NT2/D1 (cell line): ENCODE results near the gene POLR2A.

Experiments used
- DNase-seq: peaks from one replicate; pipeline ENCODE4 v3.0.0-alpha.2; 2011; ENCODE audit warnings: low read depth, low spot score
- H3K27me3 ChIP-seq: 2 replicates; pipeline ENCODE4 v1.6.0; 2011; ENCODE audit warnings: mild to moderate bottlenecking; ENCODE audit not compliant: insufficient read length, insufficient read depth
- H3K36me3 ChIP-seq: 2 replicates; pipeline ENCODE4 v1.6.1; 2011; ENCODE audit warnings: mild to moderate bottlenecking, low read length, mixed read lengths; ENCODE audit not compliant: insufficient read depth, insufficient read length
- H3K4me1 ChIP-seq: 2 replicates; pipeline ENCODE4 v1.5.1; 2011; ENCODE audit not compliant: insufficient read depth, insufficient read length
- H3K4me3 ChIP-seq: 2 replicates; pipeline ENCODE4 v1.5.1; 2011; ENCODE audit warnings: low read depth; ENCODE audit not compliant: insufficient read length
- H3K9ac ChIP-seq: 2 replicates; pipeline ENCODE4 v1.6.0; 2011; ENCODE audit warnings: low read depth; ENCODE audit not compliant: insufficient read length
- H3K9me3 ChIP-seq: 2 replicates; pipeline ENCODE4 v1.5.1; 2011; ENCODE audit warnings: mild to moderate bottlenecking, low read length; ENCODE audit not compliant: insufficient read depth
- SUZ12 ChIP-seq: IDR thresholded peaks from 2 replicates; pipeline ENCODE4 v1.6.1; 2011; ENCODE audit not compliant: insufficient read length, insufficient read depth; ENCODE audit errors: extremely low read depth
- YY1 ChIP-seq: IDR thresholded peaks from 2 replicates; pipeline ENCODE4 v1.6.1; 2011; ENCODE audit not compliant: insufficient read length, insufficient read depth
- ZNF274 ChIP-seq: IDR thresholded peaks from 2 replicates; pipeline ENCODE4 v1.6.1; 2011; ENCODE audit warnings: mild to moderate bottlenecking, low read depth, low read length

The POLR2A gene

DNA sequence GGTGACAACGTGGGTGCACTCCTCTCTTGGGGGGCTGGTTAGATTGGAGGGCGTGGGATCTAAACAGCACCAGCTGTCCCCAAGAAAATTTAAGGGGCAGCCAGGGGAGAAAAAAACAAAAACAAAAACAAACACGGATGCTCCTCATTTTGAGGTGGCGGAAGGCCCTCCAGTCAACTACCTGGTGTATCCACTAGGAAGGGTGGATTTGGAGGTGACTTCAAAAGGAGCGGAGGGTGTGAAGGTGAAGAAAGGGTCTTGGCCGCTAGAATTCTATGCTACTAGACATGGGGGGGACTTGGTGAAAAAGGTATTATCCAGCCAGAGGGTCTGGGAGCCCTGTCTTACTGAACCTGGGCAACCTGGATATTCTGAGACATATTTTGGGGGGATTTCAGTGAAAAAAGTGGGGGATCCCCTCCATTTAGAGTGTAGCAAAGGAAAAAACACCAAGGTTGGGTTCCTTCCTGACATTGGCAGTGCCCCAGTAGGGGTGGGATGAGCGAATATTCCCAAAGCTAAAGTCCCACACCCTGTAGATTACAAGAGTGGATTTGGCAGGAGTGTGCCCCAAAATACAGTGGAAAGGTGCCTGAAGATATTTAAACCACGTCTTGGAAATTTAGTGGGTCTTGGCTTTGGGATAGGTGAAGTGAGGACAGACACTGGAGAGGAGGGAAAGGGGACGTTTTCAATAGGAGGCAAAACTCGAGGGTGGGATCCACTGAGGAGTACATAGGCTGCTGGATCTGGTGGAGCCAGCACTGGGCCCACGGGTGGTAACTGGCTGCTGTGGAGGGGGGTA is 45.3 kb upstream of the POLR2A start:
- TF ChIP-seq YY1 (no peak), SUZ12 (no peak), ZNF274 (no peak)
- no peak for DNase-seq
- peaks cover 52% of the 10 kb centered on the region for H3K27me3 ChIP-seq
- peak overlapping the region; percentile 37 for H3K4me3 ChIP-seq
- H3K4me1 ChIP-seq, result peaks cover 9% of the 10 kb centered on the region
- H3K36me3 ChIP-seq, result no peaks in the 10 kb centered on the region
- H3K9ac ChIP-seq, result peak overlapping the region; percentile 93
- H3K9me3 ChIP-seq, result no peaks in the 10 kb centered on the region

DNA sequence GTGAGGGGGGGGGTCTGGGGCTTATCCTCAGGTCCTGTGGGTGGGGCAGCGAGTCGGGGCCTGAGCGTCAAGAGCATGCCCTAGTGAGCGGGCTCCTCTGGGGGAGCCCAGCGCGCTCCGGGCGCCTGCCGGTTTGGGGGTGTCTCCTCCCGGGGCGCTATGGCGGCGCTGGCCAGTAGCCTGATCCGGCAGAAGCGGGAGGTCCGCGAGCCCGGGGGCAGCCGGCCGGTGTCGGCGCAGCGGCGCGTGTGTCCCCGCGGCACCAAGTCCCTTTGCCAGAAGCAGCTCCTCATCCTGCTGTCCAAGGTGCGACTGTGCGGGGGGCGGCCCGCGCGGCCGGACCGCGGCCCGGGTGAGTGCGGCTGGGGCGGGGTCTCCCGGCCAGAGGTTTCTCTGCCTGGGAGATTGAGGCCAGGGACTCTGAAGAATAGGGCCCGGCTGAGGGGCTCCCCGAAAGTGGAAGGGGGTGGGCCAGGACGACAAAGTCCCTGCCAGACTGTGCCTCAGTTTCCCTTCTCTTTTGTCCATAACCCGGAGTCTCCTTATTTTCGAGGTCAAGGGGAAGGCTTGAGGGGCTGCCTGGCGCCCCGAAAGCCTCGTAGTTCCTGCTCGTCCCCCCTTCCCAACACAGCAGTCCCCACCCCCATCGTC is 44.6 kb upstream of the POLR2A start, which contains the start of gene FGF11:
Gene FGF11, plus strand, starts transcription at position 51 of the 651 bp plus-strand sequence. Its CDS starts 109 bp downstream, at position 160.
- DNase-seq, result no peak
- Histone ChIP-seq H3K36me3 (no peaks in the 10 kb centered on the region), H3K9me3 (no peaks in the 10 kb centered on the region), H3K9ac (peak within 1 kb of the TSS; percentile 93), H3K4me3 (peak within 1 kb of the TSS; percentile 81), H3K27me3 (peaks cover 60% of the 10 kb centered on the region), H3K4me1 (peaks cover 9% of the 10 kb centered on the region)
- TF ChIP-seq ZNF274, result no peak
- no peak for TF ChIP-seq SUZ12
- TF ChIP-seq YY1, result no peak

DNA sequence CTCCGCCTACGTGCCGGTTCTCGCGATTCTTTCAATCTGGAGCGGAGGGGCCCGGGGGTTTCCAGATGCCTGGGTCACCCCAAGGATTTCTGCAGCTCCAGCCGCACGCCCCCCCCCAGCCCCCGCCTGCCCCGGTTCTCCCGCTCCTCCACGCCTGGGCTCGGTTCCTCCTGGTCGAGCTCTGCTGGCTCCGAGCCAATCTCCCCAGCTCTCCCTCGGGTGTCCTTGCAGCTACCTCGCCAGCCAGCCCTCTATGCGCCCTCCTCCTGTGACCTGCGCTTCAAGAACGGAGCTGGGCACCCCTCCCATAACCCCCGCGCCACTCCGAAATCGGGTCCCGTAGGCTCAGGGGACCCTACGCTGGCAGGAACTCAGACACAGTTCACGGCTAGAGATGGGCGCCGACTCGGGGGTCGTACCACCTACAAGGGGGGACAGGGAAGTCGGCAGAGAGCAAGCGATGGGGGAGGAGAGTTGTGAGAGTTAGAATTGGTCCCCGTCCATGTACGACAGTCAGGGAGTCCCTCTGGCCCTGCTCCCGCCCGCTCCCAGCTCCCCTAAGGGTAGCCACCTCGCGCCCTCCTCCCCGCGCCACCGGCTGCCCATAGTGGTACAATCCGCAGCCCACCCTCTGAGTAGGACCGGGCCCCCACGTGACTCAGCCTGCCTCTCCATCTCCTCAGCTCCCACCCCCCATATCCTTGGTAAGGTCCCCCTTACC is 43.9 kb upstream of the POLR2A start:
- TF ChIP-seq ZNF274, result no peak
- TF ChIP-seq YY1, result no peak
- no peak for TF ChIP-seq SUZ12
- peaks cover 60% of the 10 kb centered on the region for H3K27me3 ChIP-seq
- H3K36me3 ChIP-seq, result no peaks in the 10 kb centered on the region
- no peaks in the 10 kb centered on the region for H3K9me3 ChIP-seq
- peaks cover 9% of the 10 kb centered on the region for H3K4me1 ChIP-seq
- H3K4me3 ChIP-seq, result peak overlapping the region; percentile 81
- peak overlapping the region; percentile 93 for H3K9ac ChIP-seq
- no peak for DNase-seq

DNA sequence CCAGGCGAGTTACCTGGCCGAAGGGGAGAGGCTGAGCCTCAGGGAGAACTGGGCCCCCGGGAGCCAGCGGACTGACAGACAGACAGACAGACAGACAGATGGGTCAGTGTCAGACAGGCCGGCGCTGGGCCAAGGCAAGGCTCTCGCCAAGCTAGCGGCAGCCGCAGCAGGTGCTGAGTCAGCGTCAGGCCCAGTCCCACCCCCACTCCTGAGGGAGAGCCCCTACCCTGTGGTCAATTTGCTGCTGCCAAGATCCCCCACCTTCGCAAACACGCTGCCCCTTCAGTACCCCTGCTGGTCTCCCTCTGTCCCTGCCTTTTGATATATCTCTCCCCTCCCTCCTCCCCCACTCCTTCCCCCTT is 43.4 kb upstream of the POLR2A start:
- H3K9ac ChIP-seq, result peak overlapping the region; percentile 93
- peak overlapping the region; percentile 81 for H3K4me3 ChIP-seq
- peaks cover 60% of the 10 kb centered on the region for H3K27me3 ChIP-seq
- DNase-seq, result no peak
- peaks cover 9% of the 10 kb centered on the region for H3K4me1 ChIP-seq
- no peak for TF ChIP-seq SUZ12
- no peak for TF ChIP-seq YY1
- no peak for TF ChIP-seq ZNF274
- H3K9me3 ChIP-seq, result no peaks in the 10 kb centered on the region
- H3K36me3 ChIP-seq, result no peaks in the 10 kb centered on the region

DNA sequence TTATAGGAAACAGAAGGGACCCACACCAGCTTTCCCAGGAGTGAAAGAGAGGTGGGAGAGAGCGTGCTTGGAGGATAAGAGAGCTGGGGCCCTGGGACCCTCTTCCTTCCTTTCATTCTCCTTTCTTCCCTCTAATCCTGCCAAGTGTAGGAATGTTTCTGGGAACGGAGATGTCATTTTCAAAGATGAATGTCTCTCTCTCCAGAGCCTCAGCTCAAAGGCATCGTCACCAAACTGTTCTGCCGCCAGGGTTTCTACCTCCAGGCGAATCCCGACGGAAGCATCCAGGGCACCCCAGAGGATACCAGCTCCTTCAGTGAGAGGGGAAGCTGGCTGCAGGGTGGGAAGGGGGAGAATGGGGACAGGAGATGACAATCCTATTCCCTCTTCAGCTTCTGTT is 42.9 kb upstream of the POLR2A start:
- Histone ChIP-seq H3K4me1 (peaks cover 9% of the 10 kb centered on the region), H3K27me3 (peaks cover 58% of the 10 kb centered on the region), H3K9ac (peak overlapping the region; percentile 93), H3K9me3 (no peaks in the 10 kb centered on the region), H3K36me3 (no peaks in the 10 kb centered on the region), H3K4me3 (no peak overlapping the region)
- TF ChIP-seq ZNF274 (no peak), YY1 (no peak), SUZ12 (no peak)
- DNase-seq, result no peak

DNA sequence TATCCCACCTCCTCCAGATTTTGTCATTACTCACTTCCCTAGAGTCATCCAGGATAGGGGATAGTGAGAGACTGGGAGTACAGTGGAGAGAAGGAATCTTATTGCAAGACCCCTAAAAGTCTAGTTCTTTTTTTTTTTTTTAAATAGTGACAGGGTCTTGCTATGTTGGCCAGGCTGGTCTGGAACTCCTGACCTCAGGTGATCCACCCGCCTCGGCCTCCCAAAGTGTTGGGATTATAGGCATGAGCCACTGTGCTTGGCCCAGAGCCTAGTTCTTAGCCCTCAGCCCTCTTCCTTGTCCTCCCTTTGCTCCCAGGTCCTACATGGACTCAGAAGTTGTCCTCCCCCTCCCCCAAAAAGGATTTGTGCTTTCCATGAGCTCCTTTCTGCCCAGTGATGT is 42.0 kb upstream of the POLR2A start:
- TF ChIP-seq YY1 (no peak), ZNF274 (no peak), SUZ12 (no peak)
- no peak overlapping the region for H3K9ac ChIP-seq
- no peaks in the 10 kb centered on the region for H3K9me3 ChIP-seq
- H3K4me1 ChIP-seq, result peaks cover 11% of the 10 kb centered on the region
- H3K36me3 ChIP-seq, result no peaks in the 10 kb centered on the region
- no peak for DNase-seq
- H3K27me3 ChIP-seq, result peaks cover 54% of the 10 kb centered on the region
- H3K4me3 ChIP-seq, result no peak overlapping the region
